Endothelial cell of umbilical vein (primary cell): ENCODE data around the gene OR4N2. TPM values are rescaled to one million over a fixed set of nuclear protein-coding genes. Genes with fewer than 3 reads are reported as not detected.
"Not testable (repeated sequence)": the region's sequence is repeated elsewhere in the genome, so short reads cannot be mapped to it uniquely, and the experiment has no call there.

Experiments used
- BruUV-seq: library from RNA; stranded (reverse); fragments of 400-500 nt; replicated peaks from 2 replicates; lab custom pipeline; 2021; lab: Mats Ljungman, UMichigan
- CTCF ChIA-PET: fragments of 300-600, 350-600 bp; sonication (Branson Sonifier 250); formaldehyde crosslinking; loops from one replicate; lab custom pipeline; 2021; ENCODE audit warnings: antibody characterized with exemption, inconsistent platforms; lab: Charles Lee
- POLR2A ChIA-PET: fragments of 300-600, 350-600 bp; sonication (Branson Sonifier 250); formaldehyde crosslinking; loops from one replicate; lab custom pipeline; 2021; ENCODE audit warnings: antibody characterized with exemption, inconsistent platforms; lab: Charles Lee
- DNase-seq: peaks from one replicate; pipeline ENCODE4 v3.0.0-alpha.2; 2011; ENCODE audit warnings: low read depth, low spot score
- FAIRE-seq: peaks from 2 replicates; lab custom pipeline; 2011; peaks lifted over from hg19 to GRCh38; lab: Jason Lieb, UNC
- H2AFZ ChIP-seq: 2 replicates; pipeline ENCODE4 v1.6.0; 2012; ENCODE audit warnings: low read depth, low read length, control low read depth, inconsistent platforms
- H3K27ac ChIP-seq: 2 replicates; pipeline ENCODE4 v1.5.1; 2011; ENCODE audit warnings: low read depth, mild to moderate bottlenecking, control low read depth, low read length, moderate library complexity; ENCODE audit not compliant: insufficient read depth
- H3K27me3 ChIP-seq, 2 experiments: 2 replicates each; pipeline versions ENCODE4 v1.6.0 to v1.6.1; 2011; ENCODE audit warnings: low read length in 2 of 2, mixed read lengths in 1 of 2; ENCODE audit not compliant: control insufficient read depth in 2 of 2, insufficient read depth in 2 of 2
- H3K36me3 ChIP-seq, 2 experiments: 2 replicates in 1 of 2; 3 replicates in 1 of 2; pipeline ENCODE4 v1.5.1; 2011; ENCODE audit warnings: low read length in 2 of 2, mild to moderate bottlenecking in 1 of 2, moderate library complexity in 1 of 2; ENCODE audit not compliant: control insufficient read depth in 2 of 2, insufficient read depth in 2 of 2; ENCODE audit errors: extremely low read depth in 1 of 2
- H3K4me1 ChIP-seq: 3 replicates; pipeline ENCODE4 v1.5.1; 2011; ENCODE audit warnings: mild to moderate bottlenecking, low read length; ENCODE audit not compliant: control insufficient read depth, insufficient read depth; ENCODE audit errors: extremely low read depth
- H3K4me2 ChIP-seq: 2 replicates; pipeline ENCODE4 v1.6.1; 2011; ENCODE audit warnings: low read length, control low read depth, mixed read lengths; ENCODE audit not compliant: insufficient read depth
- H3K4me3 ChIP-seq, 3 experiments: fragments of 200-600 bp in 1 of 3; sonication (generic), shearing (Covaris generic) in 1 of 3; replicated peaks in 1 of 3; 2 replicates each; pipeline ENCODE4 v1.5.1; 2011 to 2016; ENCODE audit warnings: control low read depth in 3 of 3, low read length in 3 of 3, mild to moderate bottlenecking in 2 of 3, inconsistent platforms in 1 of 3, low read depth in 1 of 3, moderate library complexity in 1 of 3; ENCODE audit not compliant: insufficient read depth in 1 of 3
- H3K79me2 ChIP-seq: 2 replicates; pipeline ENCODE4 v1.6.0; 2012; ENCODE audit warnings: low read length, inconsistent platforms; ENCODE audit not compliant: control insufficient read depth, insufficient read depth
- H3K9ac ChIP-seq: replicated peaks from 2 replicates; pipeline ENCODE3; 2011; ENCODE audit warnings: low read length, control low read depth; ENCODE audit not compliant: insufficient read depth; ENCODE audit errors: extremely low read depth
- H3K9me1 ChIP-seq: replicated peaks from 3 replicates; pipeline ENCODE4 v1.6.0; 2011; ENCODE audit warnings: mild to moderate bottlenecking, low read length; ENCODE audit not compliant: control insufficient read depth, insufficient read depth; ENCODE audit errors: extremely low read depth
- H3K9me3 ChIP-seq: replicated peaks from 2 replicates; pipeline ENCODE4 v1.5.1; 2012; ENCODE audit warnings: low read length, inconsistent platforms; ENCODE audit not compliant: control insufficient read depth, insufficient read depth
- H4K20me1 ChIP-seq: replicated peaks from 2 replicates; pipeline ENCODE3; 2011; ENCODE audit warnings: mild to moderate bottlenecking, low read length; ENCODE audit not compliant: control insufficient read depth, insufficient read depth; ENCODE audit errors: extremely low read depth
- MYC ChIP-seq: IDR thresholded peaks from one replicate; pipeline ENCODE4 v1.6.1; 2011; ENCODE audit warnings: mild to moderate bottlenecking, low read depth, low read length
- dilution Hi-C: fragments of 300-500 bp; cut with MboI; formaldehyde crosslinking; loops from one replicate; pipeline ENCODE4 v1.15.0; 2019; ENCODE audit warnings: low sequenced_read_pairs; ENCODE audit not compliant: extremely low pct_ligation_motif_present
- intact Hi-C: fragments of 100-400 bp; cut with micrococcal nuclease; formaldehyde crosslinking; loops from one replicate; pipeline ENCODE4 v1.10.0; 2022
- polyA plus RNA-seq, 4 experiments: library from polyadenylated mRNA; depleted of rRNA in 3 of 4; stranded (reverse) in 3 of 4; unstranded in 1 of 4; fragments of >200 nt; gene quantifications; 2 replicates each; pipeline versions ENCODE4 v1.2.1 to v1.2.3, GENCODE V29; 2011 to 2012; ENCODE audit warnings: missing spikeins in 1 of 4
- total RNA-seq: library from RNA; stranded (reverse); gene quantifications from 2 replicates; pipeline ENCODE4 v1.2.3, GENCODE V29; 2021

The OR4N2 gene
- total and polyA plus RNA-seq, 2 donors (not counting 3 experiments of a cell fraction or from before 2014, with no cell fraction given): not detected

GRCh38 chr14:19828314-19828713 is 24.7 kb downstream of the OR4N2 start:
- peaks cover 1% of the 10 kb centered on the region for H3K9me3 ChIP-seq
- dilution Hi-C loops (no loop called here), intact Hi-C loops (no loop called here)
- no peaks in the 10 kb centered on the region for H3K4me1 ChIP-seq
- H3K27me3 ChIP-seq: no peaks in the 10 kb centered on the region
- FAIRE-seq: no peak
- H3K4me2 ChIP-seq: no peak overlapping the region
- H3K4me3 ChIP-seq: no peak overlapping the region
- no peaks in the 10 kb centered on the region for H4K20me1 ChIP-seq
- H3K79me2 ChIP-seq: no peaks in the 10 kb centered on the region
- no peak for DNase-seq
- H2AFZ ChIP-seq: no peak overlapping the region
- ChIA-PET CTCF (no interaction called here), POLR2A (no interaction called here)
- H3K36me3 ChIP-seq: no peaks in the 10 kb centered on the region
- no TSS peak for BruUV-seq
- TF ChIP-seq MYC: no peak
- H3K9me1 ChIP-seq: no peaks in the 10 kb centered on the region
- no peak overlapping the region for H3K27ac ChIP-seq
- no peak overlapping the region for H3K9ac ChIP-seq

GRCh38 chr14:19834203-19834848 is 30.8 kb downstream of the OR4N2 start:
- POLR2A ChIA-PET, H3K9me3 ChIP-seq, H3K79me2 ChIP-seq, H3K4me3 ChIP-seq, BruUV-seq, H3K9me1 ChIP-seq, H3K27ac ChIP-seq, H2AFZ ChIP-seq, H3K27me3 ChIP-seq, intact Hi-C loops, FAIRE-seq, CTCF ChIA-PET, H3K4me1 ChIP-seq, H3K4me2 ChIP-seq, H3K9ac ChIP-seq, H3K36me3 ChIP-seq, H4K20me1 ChIP-seq, DNase-seq, dilution Hi-C loops: not testable (repeated sequence)
